GM19372 (cell line): ENCODE results near the gene TNFSF13.

Experiments
- ATAC-seq: cut with Tn5 transposase; IDR thresholded peaks from one replicate; pipeline ENCODE4 v1.9.1; 2021; ENCODE audit warnings: mild to moderate bottlenecking, low read depth, moderate library complexity; ENCODE audit not compliant: unreplicated experiment

The TNFSF13 gene

GRCh38 chr17:7558544-7559319 lies at the start of gene TNFSF13:
Gene TNFSF13 (plus strand): TSS chr17:7558750. CDS start chr17:7559040, 290 bp downstream.
- no peak for ATAC-seq

- ATAC-seq: no peak
Measured at GRCh38 chr17:7508846-7509245, 49.7 kb upstream of the TNFSF13 start.

DNA sequence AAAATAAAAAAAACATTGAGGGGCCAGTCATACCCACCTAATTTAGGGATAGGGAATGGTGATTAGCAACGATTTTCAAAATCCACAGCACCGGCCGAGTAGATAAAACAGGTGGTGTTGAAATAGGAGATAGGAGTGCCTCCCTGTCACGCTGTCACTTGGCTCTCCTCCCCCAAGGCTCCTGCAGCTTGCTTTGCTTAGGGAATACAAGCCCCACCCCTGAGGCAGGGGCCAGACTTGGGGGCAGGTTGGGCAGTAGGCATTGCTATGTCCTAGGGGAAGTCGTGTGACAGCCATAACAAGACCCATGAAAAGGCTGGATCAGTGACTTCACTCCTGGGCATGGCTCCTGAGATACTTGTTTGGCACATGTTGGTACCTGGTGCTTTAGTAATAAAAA lies 48.6 kb upstream of the TNFSF13 start:
- ATAC-seq: no peak

GRCh38 chr17:7511108-7511507 lies 47.4 kb upstream of the TNFSF13 start:
- no peak for ATAC-seq

- no peak for ATAC-seq
Measured at GRCh38 chr17:7512105-7512504, 46.4 kb upstream of the TNFSF13 start.

DNA sequence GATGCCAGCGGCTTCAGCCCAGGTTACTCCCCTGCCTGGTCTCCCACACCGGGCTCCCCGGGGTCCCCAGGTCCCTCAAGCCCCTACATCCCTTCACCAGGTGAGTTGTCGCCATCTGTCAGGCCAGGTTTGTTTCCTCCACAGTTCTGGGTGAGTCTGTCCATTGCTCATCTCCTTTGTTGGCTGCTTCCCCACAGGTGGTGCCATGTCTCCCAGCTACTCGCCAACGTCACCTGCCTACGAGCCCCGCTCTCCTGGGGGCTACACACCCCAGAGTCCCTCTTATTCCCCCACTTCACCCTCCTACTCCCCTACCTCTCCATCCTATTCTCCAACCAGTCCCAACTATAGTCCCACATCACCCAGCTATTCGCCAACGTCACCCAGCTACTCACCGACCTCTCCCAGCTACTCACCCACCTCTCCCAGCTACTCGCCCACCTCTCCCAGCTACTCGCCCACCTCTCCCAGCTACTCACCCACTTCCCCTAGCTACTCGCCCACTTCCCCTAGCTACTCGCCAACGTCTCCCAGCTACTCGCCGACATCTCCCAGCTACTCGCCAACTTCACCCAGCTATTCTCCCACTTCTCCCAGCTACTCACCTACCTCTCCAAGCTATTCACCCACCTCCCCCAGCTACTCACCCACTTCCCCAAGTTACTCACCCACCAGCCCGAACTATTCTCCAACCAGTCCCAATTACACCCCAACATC lies 45.6 kb upstream of the TNFSF13 start:
- no peak for ATAC-seq

GRCh38 chr17:7513850-7514419 lies 44.6 kb upstream of the TNFSF13 start:
- no peak for ATAC-seq

- ATAC-seq: no peak
Measured at GRCh38 chr17:7515911-7516610, 42.5 kb upstream of the TNFSF13 start.

- no peak for ATAC-seq
Measured at GRCh38 chr17:7523033-7523432, 35.5 kb upstream of the TNFSF13 start.

- ATAC-seq: no peak
Measured at GRCh38 chr17:7528842-7529241, 29.7 kb upstream of the TNFSF13 start.

GRCh38 chr17:7530023-7530900 lies 28.3 kb upstream of the TNFSF13 start:
- no peak for ATAC-seq

DNA sequence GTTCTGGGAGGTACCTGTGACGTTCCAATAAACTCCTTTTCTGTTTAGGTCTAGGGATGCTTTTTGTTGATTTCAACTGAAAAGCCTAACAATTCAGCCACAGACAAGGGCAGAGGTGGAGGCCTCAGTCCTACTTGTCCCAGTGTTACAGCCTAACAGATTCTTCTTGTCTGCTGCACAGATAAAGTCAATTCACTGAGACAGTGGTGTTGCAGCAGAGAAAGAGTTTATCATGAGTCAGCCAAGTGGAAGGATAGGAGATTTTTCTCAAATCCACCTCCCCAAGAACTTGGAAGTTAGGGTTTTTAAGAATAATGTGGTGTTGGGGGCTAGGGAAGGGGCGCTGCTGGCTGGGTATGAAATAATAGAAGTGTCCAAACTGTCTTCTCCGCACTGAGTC lies 20.5 kb upstream of the TNFSF13 start:
- no peak for ATAC-seq

DNA sequence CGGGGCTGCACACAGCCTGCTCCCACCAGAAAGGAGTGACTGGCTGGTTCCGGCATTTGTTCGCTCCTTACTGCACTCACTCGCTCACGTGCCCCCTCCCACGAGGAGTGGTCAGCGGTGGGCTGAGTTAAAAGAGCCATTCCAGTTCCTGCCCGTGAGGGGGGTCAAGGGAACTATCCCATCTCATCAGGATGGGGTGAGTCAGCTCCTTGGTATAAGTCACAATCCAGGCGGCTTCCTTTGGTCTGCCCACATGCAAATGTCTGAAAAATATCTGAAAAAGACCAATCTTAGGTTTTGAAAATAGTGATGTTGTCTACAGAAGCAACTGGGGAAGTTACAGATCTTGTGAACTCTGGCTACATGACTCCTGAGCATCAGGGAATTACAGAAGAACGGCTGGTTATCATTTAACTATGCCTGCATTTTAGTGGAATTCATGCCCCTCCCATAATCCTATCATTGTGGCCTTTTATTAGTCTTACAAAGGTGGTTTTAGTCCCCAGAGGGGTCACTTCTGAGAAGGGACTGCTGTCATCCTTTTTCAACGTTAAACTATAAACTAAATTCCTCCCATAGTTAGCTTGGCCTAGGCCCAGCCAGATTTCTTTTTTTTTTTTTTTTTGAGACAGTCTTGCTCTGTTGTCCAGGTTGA lies 19.5 kb upstream of the TNFSF13 start:
- no peak for ATAC-seq

DNA sequence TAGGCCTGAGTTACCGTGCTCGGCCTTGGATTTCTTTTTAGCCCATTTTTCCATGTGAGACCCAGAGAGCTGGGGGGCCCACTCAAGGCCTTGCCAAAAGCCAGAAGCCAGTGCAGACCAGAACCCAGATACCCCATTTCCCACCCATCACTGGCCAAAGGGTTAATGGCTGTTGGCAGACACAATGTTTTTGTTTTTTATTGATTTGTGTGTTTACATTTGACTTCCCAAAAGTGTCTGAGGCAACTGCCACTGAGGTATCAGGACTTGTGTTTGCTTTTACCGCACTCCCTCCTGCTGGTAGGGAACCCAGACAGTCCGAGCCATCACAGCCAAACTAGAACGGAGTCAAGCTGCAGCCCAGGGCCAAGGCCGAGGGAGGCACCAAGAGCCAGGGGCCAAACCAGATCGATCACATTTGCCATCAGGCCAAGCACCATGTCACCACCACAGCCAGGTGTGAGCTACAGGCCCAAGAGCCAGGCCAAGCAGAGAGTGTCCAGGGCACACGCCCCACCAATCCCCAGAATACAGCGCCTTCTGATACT lies 17.4 kb upstream of the TNFSF13 start:
- no peak for ATAC-seq

DNA sequence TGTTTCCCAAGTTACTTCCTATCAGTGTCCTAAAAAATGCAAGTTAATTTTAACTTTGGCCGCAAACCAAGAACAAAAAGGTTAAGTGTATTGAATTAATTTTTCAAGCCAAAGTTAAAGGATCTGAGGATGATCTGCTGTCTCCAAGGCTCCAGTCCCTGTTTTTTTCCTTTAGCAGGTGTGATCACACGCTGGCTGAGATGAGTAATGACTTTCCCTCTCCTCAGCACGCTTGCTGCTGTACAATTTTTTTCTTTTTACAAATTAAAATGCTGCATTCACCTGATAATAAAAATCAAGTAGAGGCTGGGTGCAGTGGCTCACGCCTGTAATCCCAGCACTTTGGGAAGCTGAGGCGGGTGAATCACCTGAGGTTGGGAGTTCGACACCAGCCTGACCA lies 13.6 kb upstream of the TNFSF13 start:
- no peak for ATAC-seq

GRCh38 chr17:7548585-7549400 lies 9.8 kb upstream of the TNFSF13 start, which contains the start of gene TNFSF12:
Gene TNFSF12 (plus strand): TSS chr17:7549058. CDS start chr17:7549154, 96 bp downstream.
- no peak for ATAC-seq

DNA sequence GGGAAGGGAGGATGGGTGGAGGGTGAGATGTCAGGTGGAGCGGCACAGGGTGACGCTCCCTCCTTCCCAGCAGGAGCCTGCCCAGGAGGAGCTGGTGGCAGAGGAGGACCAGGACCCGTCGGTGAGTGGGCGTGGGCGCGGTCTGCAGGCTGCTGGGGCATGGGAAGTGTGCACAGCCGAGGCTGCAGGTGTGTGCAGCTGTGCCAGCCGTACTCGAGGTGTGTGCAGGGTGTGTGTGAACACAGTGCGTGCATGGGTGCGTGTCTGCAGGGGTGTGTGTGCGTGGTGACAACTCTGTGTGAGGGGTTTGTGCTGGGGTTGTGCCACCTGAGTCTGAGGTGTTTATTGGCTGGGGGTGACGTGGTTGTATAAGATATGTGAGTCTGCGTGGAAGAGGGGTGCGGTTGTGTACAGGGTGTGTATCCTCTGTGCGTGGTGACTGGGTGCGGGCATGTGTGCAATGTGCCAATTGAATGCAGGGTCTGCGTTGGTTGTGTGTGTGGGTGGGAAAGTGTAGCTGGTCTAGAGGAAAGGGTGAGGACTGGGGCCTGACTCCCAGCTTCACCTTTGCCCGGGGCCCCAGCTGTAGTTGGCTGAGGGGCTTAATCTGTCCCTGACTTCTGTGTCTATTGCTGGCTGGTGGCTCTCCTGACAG lies 9.0 kb upstream of the TNFSF13 start:
- no peak for ATAC-seq

- no peak for ATAC-seq
Measured at GRCh38 chr17:7550344-7550743, 8.2 kb upstream of the TNFSF13 start.
